GM10847 (cell line): ENCODE data around the gene RPH3AL.

Experiments used
- POLR2A ChIP-seq: IDR thresholded peaks from 2 replicates; pipeline ENCODE4 v1.6.1; 2011; ENCODE audit not compliant: insufficient read length; ENCODE audit errors: extremely low read depth

The RPH3AL gene

GRCh38 chr17:177762-178161 is 174.8 kb downstream of the RPH3AL start:
- TF ChIP-seq POLR2A = no peak

- no peak for TF ChIP-seq POLR2A
These were observed 175.5 kb downstream of the RPH3AL start for GRCh38 chr17:177155-177554.

GRCh38 chr17:173166-173911 is 179.3 kb downstream of the RPH3AL start:
- TF ChIP-seq POLR2A = no peak

- no peak for TF ChIP-seq POLR2A
These were observed 180.2 kb downstream of the RPH3AL start for GRCh38 chr17:172401-172800.

- TF ChIP-seq POLR2A = no peak
These were observed 180.7 kb downstream of the RPH3AL start for GRCh38 chr17:171871-172270.

- no peak for TF ChIP-seq POLR2A
These were observed 182.4 kb downstream of the RPH3AL start for GRCh38 chr17:170130-170670.

GRCh38 chr17:165939-166338 is 186.7 kb downstream of the RPH3AL start:
- no peak for TF ChIP-seq POLR2A

- TF ChIP-seq POLR2A = no peak
These were observed 188.0 kb downstream of the RPH3AL start for GRCh38 chr17:164303-165235.

GRCh38 chr17:163514-164098 is 189.0 kb downstream of the RPH3AL start:
- TF ChIP-seq POLR2A = no peak

- TF ChIP-seq POLR2A = no peak
These were observed 189.9 kb downstream of the RPH3AL start for GRCh38 chr17:162689-163088.
